SU-DHL-6 (cell line): ENCODE results near the gene SLC17A9.

ENCODE experiments used
- H2AFZ ChIP-seq: fragments of 200-600 bp; sonication (generic); 2 replicates; pipeline ENCODE4 v1.6.1; 2014; ENCODE audit warnings: low read depth, mild to moderate bottlenecking, moderate library complexity, mixed read lengths, antibody characterized with exemption, low read length; ENCODE audit not compliant: severe bottlenecking
- H3F3A ChIP-seq: fragments of 200-600 bp; shearing (Covaris generic); 2 replicates; pipeline ENCODE4 v1.6.0; 2016; ENCODE audit warnings: antibody characterized with exemption, mild to moderate bottlenecking; ENCODE audit not compliant: insufficient read depth
- H3K27ac ChIP-seq: fragments of 200-600 bp; sonication (generic); 2 replicates; pipeline ENCODE4 v1.5.1; 2016; ENCODE audit warnings: low read depth, mild to moderate bottlenecking, low read length, moderate library complexity, mixed read lengths
- H3K27me3 ChIP-seq: fragments of 200-600 bp; sonication (generic), shearing (Covaris generic); 2 replicates; pipeline ENCODE4 v1.6.0; 2014; ENCODE audit warnings: mild to moderate bottlenecking, low read length
- H3K36me3 ChIP-seq: fragments of 200-600 bp; sonication (generic); 2 replicates; pipeline ENCODE4 v1.6.1; 2014; ENCODE audit warnings: mild to moderate bottlenecking, low read length, mixed read lengths
- H3K4me2 ChIP-seq: fragments of 300-600, 200-600 bp; shearing (Covaris generic), sonication (generic); 2 replicates; pipeline ENCODE4 v1.6.0; 2014; ENCODE audit warnings: low read length, low read depth, mild to moderate bottlenecking; ENCODE audit not compliant: poor library complexity, severe bottlenecking
- H3K4me3 ChIP-seq: fragments of 200-600 bp; sonication (generic); 2 replicates; pipeline ENCODE4 v1.5.1; 2014; ENCODE audit warnings: antibody characterized with exemption, low read length, mild to moderate bottlenecking, mixed read lengths; ENCODE audit not compliant: insufficient read depth, poor library complexity, severe bottlenecking
- H3K79me2 ChIP-seq: fragments of 200-600 bp; sonication (generic); 2 replicates; pipeline ENCODE4 v1.6.1; 2014; ENCODE audit warnings: mild to moderate bottlenecking, low read length, moderate library complexity; ENCODE audit not compliant: insufficient read depth
- H3K9ac ChIP-seq: fragments of 200-600 bp; sonication (generic); 2 replicates; pipeline ENCODE4 v1.7.0; 2014; ENCODE audit warnings: mild to moderate bottlenecking, low read length
- H3K9me2 ChIP-seq: fragments of 200-600 bp; sonication (generic); replicated peaks from 2 replicates; pipeline ENCODE4 v1.6.1; 2014; ENCODE audit warnings: low read length; ENCODE audit not compliant: insufficient read depth
- H3K9me3 ChIP-seq: fragments of 200-600 bp; sonication (generic); 2 replicates; pipeline ENCODE4 v1.6.1; 2014; ENCODE audit warnings: low read length, mixed read lengths; ENCODE audit not compliant: insufficient read depth
- H4K20me1 ChIP-seq: fragments of 200-600 bp; sonication (generic); 2 replicates; pipeline ENCODE4 v1.6.1; 2014; ENCODE audit warnings: low read depth, mild to moderate bottlenecking, antibody characterized with exemption, low read length, moderate library complexity, mixed read lengths
- CTCF ChIP-seq: fragments of 200-600 bp; sonication (generic); IDR thresholded peaks from one replicate; pipeline ENCODE4 v1.5.1; 2017; ENCODE audit warnings: antibody characterized with exemption, mild to moderate bottlenecking, low read length, moderate library complexity; ENCODE audit not compliant: insufficient read depth, poor library complexity, severe bottlenecking
- EZH2phosphoT487 ChIP-seq: fragments of 200-600 bp; sonication (generic), shearing (Covaris generic); conservative IDR thresholded peaks from 2 replicates; pipeline ENCODE4 v1.6.1; 2018; ENCODE audit warnings: mild to moderate bottlenecking, antibody characterized with exemption, low read length, moderate library complexity, mixed read lengths

SLC17A9 gene

GRCh38 chr20:62998449-62998848 is 45.9 kb downstream of the SLC17A9 start:
- Histone ChIP-seq H3K36me3 (no peaks in the 10 kb centered on the region), H3F3A (no peaks in the 10 kb centered on the region), H4K20me1 (no peaks in the 10 kb centered on the region), H3K4me3 (no peak overlapping the region), H3K79me2 (no peaks in the 10 kb centered on the region), H3K27ac (no peak overlapping the region), H3K4me2 (no peak overlapping the region), H3K9ac (no peak overlapping the region), H3K27me3 (no peaks in the 10 kb centered on the region), H3K9me3 (no peaks in the 10 kb centered on the region), H2AFZ (no peak overlapping the region), H3K9me2 (no peaks in the 10 kb centered on the region)
- TF ChIP-seq EZH2phosphoT487: no peak
- TF ChIP-seq CTCF: no peak

- Histone ChIP-seq H3K9me3 (no peaks in the 10 kb centered on the region), H3K9ac (no peak overlapping the region), H3K4me3 (no peak overlapping the region), H3K27ac (no peak overlapping the region), H3K79me2 (no peaks in the 10 kb centered on the region), H3F3A (no peaks in the 10 kb centered on the region), H3K4me2 (no peak overlapping the region), H3K27me3 (no peaks in the 10 kb centered on the region), H3K9me2 (no peaks in the 10 kb centered on the region), H3K36me3 (no peaks in the 10 kb centered on the region), H2AFZ (no peak overlapping the region), H4K20me1 (no peaks in the 10 kb centered on the region)
- TF ChIP-seq EZH2phosphoT487 (no peak), CTCF (no peak)
Observed at GRCh38 chr20:62999580-62999979, 47.1 kb downstream of the SLC17A9 start.

GRCh38 chr20:63000036-63000435 is 47.5 kb downstream of the SLC17A9 start:
- Histone ChIP-seq H3K4me3 (no peak overlapping the region), H3K79me2 (no peaks in the 10 kb centered on the region), H2AFZ (no peak overlapping the region), H3K9ac (no peak overlapping the region), H3K4me2 (no peak overlapping the region), H3K9me2 (no peaks in the 10 kb centered on the region), H3K36me3 (no peaks in the 10 kb centered on the region), H3F3A (no peaks in the 10 kb centered on the region), H3K9me3 (no peaks in the 10 kb centered on the region), H3K27ac (no peak overlapping the region), H3K27me3 (no peaks in the 10 kb centered on the region), H4K20me1 (no peaks in the 10 kb centered on the region)
- TF ChIP-seq EZH2phosphoT487 (no peak), CTCF (no peak)

GRCh38 chr20:63000958-63001357 is 48.4 kb downstream of the SLC17A9 start:
- Histone ChIP-seq H3K9me2 (no peaks in the 10 kb centered on the region), H3K27me3 (no peaks in the 10 kb centered on the region), H4K20me1 (no peaks in the 10 kb centered on the region), H3K9me3 (no peaks in the 10 kb centered on the region), H3K27ac (no peak overlapping the region), H3K4me3 (no peak overlapping the region), H3K36me3 (no peaks in the 10 kb centered on the region), H2AFZ (no peak overlapping the region), H3K79me2 (no peaks in the 10 kb centered on the region), H3K4me2 (no peak overlapping the region), H3F3A (no peaks in the 10 kb centered on the region), H3K9ac (no peak overlapping the region)
- no peak for TF ChIP-seq CTCF
- TF ChIP-seq EZH2phosphoT487: no peak
